ENCODE data around the gene DNPH1. TPM values are rescaled to one million over a fixed set of nuclear protein-coding genes. Genes with fewer than 3 reads are reported as not detected.

The DNPH1 gene
- total and polyA plus RNA-seq, 10 of the 15 experiments (the other 5 are each of a cell fraction or from before 2014, with no cell fraction given): 7.0 to 136 (median 67.7) TPM

DNA sequence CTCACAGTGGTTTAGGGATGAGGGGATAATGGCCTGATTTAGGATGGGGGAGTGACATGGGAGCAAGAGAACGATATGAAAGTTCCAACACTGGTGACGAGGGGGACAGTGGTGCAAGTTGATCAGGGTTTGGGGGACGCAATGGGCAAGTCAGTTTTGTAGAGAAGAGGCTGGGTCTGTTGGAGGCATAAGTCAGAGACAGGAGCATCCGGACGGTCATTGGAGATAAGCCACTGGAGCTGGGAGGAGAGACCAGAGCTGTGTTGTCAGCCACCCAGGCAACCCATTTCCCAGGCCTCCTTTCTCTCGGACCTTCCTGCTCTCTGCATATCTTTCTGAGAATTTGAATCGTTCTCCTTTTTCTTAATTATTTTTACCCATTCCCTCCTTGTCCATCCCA is 9.5 kb downstream of the DNPH1 start:
- CTCF ChIA-PET: no interaction called here
- no peak overlapping the region for H3K4me2 ChIP-seq (ENCODE audit: control insufficient read depth, insufficient read depth)
- in situ Hi-C loops (cut with MboI) (no loop called here), intact Hi-C loops (cut with micrococcal nuclease; ENCODE audit: unreplicated experiment) (no loop called here)
- no peak for FAIRE-seq
- RAD21 ChIA-PET (ENCODE audit: unreplicated experiment): no interaction called here
- WGBS (ENCODE audit: insufficient coverage, insufficient replicate concordance, low lambda C conversion rate, missing lambda C conversion rate): 90% methylated on average over 7 of the region's 7 CpGs
- DNase-seq (ENCODE audit: low read depth, low spot score): no peak
- no peaks in the 10 kb centered on the region for H3K9me3 ChIP-seq (replicated peaks; ENCODE audit: control insufficient read depth, insufficient read depth, low read length)
- no peaks in the 10 kb centered on the region for H4K20me1 ChIP-seq (ENCODE audit: control insufficient read depth, insufficient read depth)
- H3K9ac ChIP-seq (ENCODE audit: control insufficient read depth, insufficient read depth, low read length): no peak overlapping the region
- peaks cover 0 to 1% of the 10 kb centered on the region in 2 experiments; a peak in 2 of 4 replicates for H3K36me3 ChIP-seq (ENCODE audit: control insufficient read depth in 2 of 2, insufficient read depth in 2 of 2, low read length in 1 of 2)
- peaks cover 10% of the 10 kb centered on the region for H3K4me1 ChIP-seq (ENCODE audit: control insufficient read depth, insufficient read depth, low read length)
- POLR2A ChIA-PET: no interaction called here
- ATAC-seq: no peak
- no peak for TF ChIP-seq ZSCAN29 (IDR thresholded peaks at IDR 0.05)
- TF ChIP-seq, protein P1, sequence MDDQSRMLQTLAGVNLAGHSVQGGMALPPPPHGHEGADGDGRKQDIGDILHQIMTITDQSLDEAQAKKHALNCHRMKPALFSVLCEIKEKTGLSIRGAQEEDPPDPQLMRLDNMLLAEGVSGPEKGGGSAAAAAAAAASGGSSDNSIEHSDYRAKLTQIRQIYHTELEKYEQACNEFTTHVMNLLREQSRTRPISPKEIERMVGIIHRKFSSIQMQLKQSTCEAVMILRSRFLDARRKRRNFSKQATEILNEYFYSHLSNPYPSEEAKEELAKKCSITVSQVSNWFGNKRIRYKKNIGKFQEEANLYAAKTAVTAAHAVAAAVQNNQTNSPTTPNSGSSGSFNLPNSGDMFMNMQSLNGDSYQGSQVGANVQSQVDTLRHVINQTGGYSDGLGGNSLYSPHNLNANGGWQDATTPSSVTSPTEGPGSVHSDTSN (IDR thresholded peaks at IDR 0.05; ENCODE audit: insufficient replicate concordance, low read depth, low read length): no peak
- no peak for TF ChIP-seq EED (IDR thresholded peaks at IDR 0.05; ENCODE audit: low read depth)
- TF ChIP-seq, protein P2, sequence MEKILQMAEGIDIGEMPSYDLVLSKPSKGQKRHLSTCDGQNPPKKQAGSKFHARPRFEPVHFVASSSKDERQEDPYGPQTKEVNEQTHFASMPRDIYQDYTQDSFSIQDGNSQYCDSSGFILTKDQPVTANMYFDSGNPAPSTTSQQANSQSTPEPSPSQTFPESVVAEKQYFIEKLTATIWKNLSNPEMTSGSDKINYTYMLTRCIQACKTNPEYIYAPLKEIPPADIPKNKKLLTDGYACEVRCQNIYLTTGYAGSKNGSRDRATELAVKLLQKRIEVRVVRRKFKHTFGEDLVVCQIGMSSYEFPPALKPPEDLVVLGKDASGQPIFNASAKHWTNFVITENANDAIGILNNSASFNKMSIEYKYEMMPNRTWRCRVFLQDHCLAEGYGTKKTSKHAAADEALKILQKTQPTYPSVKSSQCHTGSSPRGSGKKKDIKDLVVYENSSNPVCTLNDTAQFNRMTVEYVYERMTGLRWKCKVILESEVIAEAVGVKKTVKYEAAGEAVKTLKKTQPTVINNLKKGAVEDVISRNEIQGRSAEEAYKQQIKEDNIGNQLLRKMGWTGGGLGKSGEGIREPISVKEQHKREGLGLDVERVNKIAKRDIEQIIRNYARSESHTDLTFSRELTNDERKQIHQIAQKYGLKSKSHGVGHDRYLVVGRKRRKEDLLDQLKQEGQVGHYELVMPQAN (conservative IDR thresholded peaks at IDR 0.05): no peak
- TF ChIP-seq ZNF384 (IDR thresholded peaks at IDR 0.05; ENCODE audit: borderline replicate concordance, low read depth, low read length): no peak
- no peak for TF ChIP-seq CREM (IDR thresholded peaks at IDR 0.05; ENCODE audit: low read depth)
- TF ChIP-seq IKZF2 (IDR thresholded peaks at IDR 0.05): no peak
- no peak for TF ChIP-seq CREB1 (IDR thresholded peaks at IDR 0.05; ENCODE audit: low read depth)
- no peak for TF ChIP-seq BMI1 (IDR thresholded peaks at IDR 0.05; ENCODE audit: borderline replicate concordance)
- no peak for TF ChIP-seq NR2C1 (IDR thresholded peaks at IDR 0.05)
- TF ChIP-seq BCL11A (IDR thresholded peaks at IDR 0.05; ENCODE audit: low read depth, low read length): no peak
- no peak overlapping the region for H2AFZ ChIP-seq (ENCODE audit: control insufficient read depth, low read depth, low read length)
- no peak overlapping the region for H3K4me3 ChIP-seq
- H3K79me2 ChIP-seq (ENCODE audit: control insufficient read depth, insufficient read depth, low read length): peaks cover 7% of the 10 kb centered on the region
- no peaks in the 10 kb centered on the region for H3K27me3 ChIP-seq (replicated peaks in 1 of 2; ENCODE audit: control insufficient read depth in 2 of 2, insufficient read depth in 2 of 2, low read length in 1 of 2)
- H3K27ac ChIP-seq (ENCODE audit: control insufficient read depth, insufficient read depth): no peak overlapping the region
- SMC1A ChIA-PET (ENCODE audit: uncharacterized antibody, unreplicated experiment): no interaction called here
- no TSS peak for BruUV-seq (replicated peaks)
